ENCODE data around the gene FAM184B.

- TF ChIP-seq CTCF (IDR thresholded peaks at IDR 0.05), result no peak
- TF ChIP-seq POLR2A (IDR thresholded peaks at IDR 0.05), result no peak
Measured at GRCh38 chr4:17758485-17758884, 22.9 kb downstream of the FAM184B start.

Data from lower leg skin (tissue), 3 donors.